ENCODE measurements around the gene COL5A2.

COL5A2 gene

GRCh38 chr2:189179570-189179950 is at the start of gene COL5A2:
Gene COL5A2, minus strand, starts transcription at chr2:189179761. Its CDS starts 157 bp downstream, at chr2:189179604.
- DNase-seq (ENCODE audit: low read depth, low spot score): peak; percentile 81

GRCh38 chr2:189226017-189226416 is 46.5 kb upstream of the COL5A2 start:
- no peak for DNase-seq (ENCODE audit: low read depth, low spot score)

- DNase-seq (ENCODE audit: low read depth, low spot score): no peak
Measured at GRCh38 chr2:189225032-189225431, 45.5 kb upstream of the COL5A2 start.

DNA sequence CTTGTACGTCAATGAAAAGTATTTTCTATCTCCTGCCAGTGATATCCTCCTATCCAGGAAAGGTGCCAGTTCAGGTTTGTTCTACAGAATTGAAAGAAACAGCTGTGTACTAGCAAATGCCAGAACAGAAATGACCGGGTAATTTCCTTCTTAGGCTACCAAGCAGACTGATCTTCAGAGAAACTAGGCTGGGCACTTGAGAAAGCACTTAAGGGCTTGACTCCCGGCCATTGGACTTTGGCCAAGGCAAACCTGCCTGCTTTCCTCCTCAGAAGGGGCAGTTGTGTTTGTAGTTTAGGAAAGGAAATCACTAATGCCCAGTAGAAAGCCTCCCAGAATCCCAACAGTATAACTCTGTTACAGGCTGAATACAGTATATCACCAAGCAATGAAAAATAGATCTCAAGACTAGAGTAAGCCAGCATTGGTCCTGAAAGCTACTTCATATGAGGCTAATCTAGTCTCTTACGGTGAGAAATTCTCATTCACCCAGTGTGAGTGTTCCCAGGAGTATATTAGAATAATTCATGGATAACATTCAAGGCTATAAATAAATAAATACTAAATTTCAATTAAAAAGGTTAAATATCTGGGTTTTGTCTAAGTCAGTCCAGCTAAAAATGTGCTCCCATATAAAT is 43.0 kb upstream of the COL5A2 start:
- no peak for DNase-seq (ENCODE audit: low read depth, low spot score)

DNA sequence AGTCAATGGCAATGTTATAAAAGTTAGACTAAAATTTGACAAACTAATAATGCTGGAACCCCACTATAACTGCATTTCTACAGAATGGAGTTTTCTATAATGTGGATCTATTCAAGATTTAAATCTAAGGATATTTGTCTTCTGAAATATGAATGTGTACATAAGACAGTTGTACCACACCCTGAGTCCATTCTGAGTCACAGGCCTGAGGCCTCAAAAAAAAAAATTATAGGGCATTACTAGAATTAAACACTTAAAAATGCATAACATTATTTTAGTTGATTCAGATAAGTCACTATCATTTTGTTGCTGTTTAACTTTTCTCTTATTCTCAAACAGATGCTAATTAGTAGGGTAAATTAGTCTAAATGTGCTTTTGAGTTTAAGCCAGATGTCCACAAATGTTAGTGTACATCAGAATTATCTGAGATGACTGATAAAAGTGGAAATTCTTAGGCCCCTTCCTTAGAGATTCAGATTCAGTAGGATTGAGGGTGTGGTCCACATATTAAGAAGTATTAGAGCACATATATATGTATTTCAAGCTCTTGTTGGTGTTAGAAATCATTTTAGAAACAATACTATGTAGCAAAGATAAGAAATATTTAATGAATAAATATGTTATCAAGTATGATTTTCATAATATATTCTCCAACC is 42.4 kb upstream of the COL5A2 start:
- no peak for DNase-seq (ENCODE audit: low read depth, low spot score)

GRCh38 chr2:189218236-189218635 is 38.7 kb upstream of the COL5A2 start:
- DNase-seq (ENCODE audit: low read depth, low spot score): no peak

- no peak for DNase-seq (ENCODE audit: low read depth, low spot score)
Measured at GRCh38 chr2:189217541-189217940, 38.0 kb upstream of the COL5A2 start.

DNA sequence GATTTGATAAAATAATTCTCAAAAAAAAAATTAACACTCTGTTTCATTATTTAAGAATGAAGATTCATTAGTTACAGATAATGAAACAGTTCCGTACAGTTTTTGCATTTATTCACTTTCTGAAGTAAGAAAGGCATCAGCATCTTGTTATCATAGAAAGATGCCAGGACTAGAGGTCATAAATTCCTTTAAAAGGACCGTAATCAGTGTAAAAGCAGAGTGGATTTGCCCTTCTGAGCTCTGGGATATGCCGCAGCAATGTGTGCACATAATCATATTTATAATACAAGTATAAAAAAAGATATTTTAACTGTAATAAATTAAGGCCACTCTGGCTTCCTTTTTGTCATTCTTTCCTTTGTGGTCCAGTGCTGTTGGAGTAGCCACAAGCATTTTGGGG is 37.5 kb upstream of the COL5A2 start:
- no peak for DNase-seq (ENCODE audit: low read depth, low spot score)

GRCh38 chr2:189214484-189214883 is 34.9 kb upstream of the COL5A2 start:
- DNase-seq (ENCODE audit: low read depth, low spot score): no peak

DNA sequence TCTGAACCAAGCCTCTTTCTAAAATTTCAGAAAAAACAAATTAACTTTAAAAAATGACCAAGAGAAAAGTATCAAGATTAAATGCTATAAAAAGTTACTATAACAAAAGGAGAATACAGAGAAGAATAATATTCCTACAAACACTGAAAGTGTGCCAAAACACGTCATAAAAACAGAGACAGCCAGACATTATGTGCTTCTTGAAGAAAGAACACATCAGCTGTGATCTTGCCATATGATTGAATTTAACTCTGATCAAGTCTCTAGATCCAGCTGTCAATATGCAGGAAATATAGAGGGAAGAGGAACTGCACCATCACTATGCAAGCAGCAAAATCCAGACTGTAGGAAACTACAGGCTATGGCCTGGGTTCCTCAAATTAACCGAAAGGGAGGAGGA is 33.7 kb upstream of the COL5A2 start:
- DNase-seq (ENCODE audit: low read depth, low spot score): no peak

GRCh38 chr2:189210250-189211087 is 30.9 kb upstream of the COL5A2 start:
- peak; percentile 85 for DNase-seq (ENCODE audit: low read depth, low spot score)

DNA sequence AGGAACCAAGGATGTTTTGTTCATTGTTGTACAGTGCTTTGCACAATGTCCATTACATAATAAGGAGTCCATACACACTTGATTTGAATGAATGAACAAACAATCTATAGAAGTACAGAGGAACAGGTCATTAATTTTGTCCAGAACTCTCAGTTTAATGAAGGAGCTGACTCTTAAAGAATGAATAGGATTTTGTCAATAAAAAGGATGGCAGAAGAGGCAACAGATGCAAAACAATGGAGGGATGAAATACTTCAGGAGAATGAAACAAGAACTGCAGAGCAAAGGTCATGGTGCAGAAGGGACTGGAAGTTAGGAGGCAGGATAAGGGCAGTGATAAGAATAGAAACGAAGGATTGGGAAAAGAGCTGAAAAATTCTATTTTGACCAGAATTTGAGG is 28.7 kb upstream of the COL5A2 start:
- no peak for DNase-seq (ENCODE audit: low read depth, low spot score)

GRCh38 chr2:189204322-189204941 is 24.9 kb upstream of the COL5A2 start:
- DNase-seq (ENCODE audit: low read depth, low spot score): no peak

DNA sequence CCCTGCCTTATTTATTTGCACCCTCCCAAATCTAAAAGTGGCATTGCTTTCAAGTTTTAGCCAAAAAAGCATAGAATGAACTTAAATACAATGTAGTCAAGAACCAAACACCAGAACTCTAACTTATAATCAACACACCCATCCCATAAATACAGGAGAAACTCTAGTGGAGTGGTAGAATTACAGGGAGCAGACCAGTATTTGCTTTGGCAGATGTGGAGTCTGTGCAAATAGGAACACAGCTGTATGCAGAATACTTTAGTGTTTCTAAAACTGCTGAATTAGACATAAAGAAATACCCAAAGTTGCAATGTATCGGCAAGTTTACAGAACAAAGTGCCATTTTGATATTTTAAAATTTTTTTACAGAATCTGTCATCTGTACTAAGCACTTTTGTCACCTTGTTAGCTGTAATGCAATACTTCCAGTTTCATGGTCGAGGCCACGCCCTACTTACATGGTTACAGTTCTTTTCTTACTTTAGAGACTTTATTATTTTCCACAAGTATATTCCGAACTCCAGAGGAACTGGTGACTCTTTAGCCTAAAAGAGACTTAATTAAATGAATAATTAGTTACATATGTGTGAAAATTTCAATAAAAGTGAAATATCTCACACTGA is 23.7 kb upstream of the COL5A2 start:
- DNase-seq (ENCODE audit: low read depth, low spot score): no peak

- no peak for DNase-seq (ENCODE audit: low read depth, low spot score)
Measured at GRCh38 chr2:189199797-189200196, 20.2 kb upstream of the COL5A2 start.

DNA sequence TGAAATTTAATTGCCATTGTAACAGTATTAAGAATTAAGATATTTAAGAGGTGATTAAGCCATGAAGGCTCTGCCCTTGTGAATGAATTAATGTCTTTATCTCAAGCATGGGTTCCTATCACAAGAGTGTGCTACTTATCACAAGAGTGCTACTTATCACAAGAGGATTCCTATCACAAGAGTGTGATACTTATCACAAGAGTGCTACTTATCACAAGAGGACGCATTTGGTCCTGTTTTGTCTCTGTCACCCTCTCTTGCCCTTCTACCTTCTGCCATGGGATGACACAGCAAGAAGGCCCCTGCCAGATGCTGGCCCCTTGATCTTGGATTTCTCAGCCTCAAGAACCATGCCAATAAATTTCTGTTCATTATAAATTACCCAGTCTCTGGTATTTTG is 13.2 kb upstream of the COL5A2 start:
- no peak for DNase-seq (ENCODE audit: low read depth, low spot score)

GRCh38 chr2:189191766-189192165 is 12.2 kb upstream of the COL5A2 start:
- no peak for DNase-seq (ENCODE audit: low read depth, low spot score)

GRCh38 chr2:189190685-189191084 is 11.1 kb upstream of the COL5A2 start:
- DNase-seq (ENCODE audit: low read depth, low spot score): no peak

DNA sequence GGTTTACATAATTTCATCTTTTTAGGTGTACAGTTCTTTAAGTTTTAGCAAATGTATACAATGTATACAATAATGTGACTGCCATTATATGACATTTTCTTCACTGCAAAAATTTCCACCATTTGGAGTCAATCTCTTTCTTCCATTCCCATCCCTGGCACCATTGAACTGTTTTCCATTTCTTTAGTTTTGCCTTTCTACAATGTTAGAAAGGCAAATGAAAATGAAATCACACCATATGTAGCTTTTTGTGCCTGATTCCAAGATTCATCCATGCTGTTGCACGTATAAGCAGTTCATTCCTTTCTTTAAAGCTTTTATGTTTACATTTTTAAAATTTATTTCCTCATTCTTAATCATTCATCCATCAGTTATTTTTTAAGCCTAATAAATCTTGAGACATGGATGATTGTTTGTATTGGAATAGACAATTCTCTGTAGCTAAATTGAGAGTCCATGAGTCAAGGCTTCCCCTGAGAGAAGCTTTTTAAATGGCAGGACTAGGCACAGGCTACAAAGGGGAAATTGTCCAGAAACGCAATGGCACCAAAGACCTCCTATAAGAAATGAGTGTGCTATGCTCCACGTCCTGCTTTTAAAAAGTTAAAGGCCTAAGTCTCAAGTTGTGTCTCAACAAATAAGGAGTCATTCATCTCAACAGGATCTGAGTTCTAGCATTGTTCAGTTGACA is 8.7 kb upstream of the COL5A2 start:
- DNase-seq (ENCODE audit: low read depth, low spot score): no peak

DNA sequence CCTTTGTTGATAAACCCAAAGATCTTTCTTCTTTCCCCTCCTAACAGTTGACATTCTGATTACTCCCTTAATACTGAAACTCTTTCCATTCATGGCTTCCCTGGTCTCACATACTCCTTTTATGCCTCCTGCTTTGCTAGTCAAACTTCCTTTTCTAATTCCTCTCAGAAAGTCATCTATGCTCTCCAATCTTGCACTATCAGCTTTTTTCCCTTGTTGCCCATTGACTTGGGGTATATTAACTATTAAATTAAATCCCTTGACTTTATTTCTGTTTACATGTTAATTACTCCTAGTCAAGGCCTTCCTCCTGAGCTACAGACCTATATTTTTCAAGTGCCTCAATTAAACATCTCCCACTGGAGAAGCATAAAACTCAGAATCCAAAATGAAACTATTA is 3.6 kb upstream of the COL5A2 start:
- DNase-seq (ENCODE audit: low read depth, low spot score): no peak

DNA sequence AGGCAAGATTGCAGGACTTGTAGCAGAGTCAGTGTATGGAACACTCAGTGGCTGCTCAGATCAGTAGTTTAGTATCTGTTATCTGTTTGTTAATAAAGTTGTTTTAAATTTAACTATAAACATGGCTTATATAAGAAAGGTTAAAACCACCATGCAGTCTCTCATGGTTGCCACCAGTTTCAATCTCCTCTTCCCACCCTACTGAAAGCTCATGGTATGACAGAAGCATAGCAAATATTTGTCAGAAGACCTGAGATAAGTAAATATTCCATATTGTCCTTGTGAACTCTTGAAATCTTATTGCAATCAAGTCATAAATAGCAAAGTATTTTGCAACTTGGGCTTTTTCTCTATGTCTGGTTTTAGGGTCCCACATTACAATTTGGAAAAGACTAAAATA is 2.1 kb upstream of the COL5A2 start:
- no peak for DNase-seq (ENCODE audit: low read depth, low spot score)

Data from smooth muscle cell of the brain vasculature (primary cell).